GM23248 (cell line): ENCODE data around the gene ELMO1.

Experiments
- EZH2 ChIP-seq: fragments of 200-600 bp; sonication (generic); IDR thresholded peaks from 2 replicates; pipeline ENCODE4 v1.6.1; 2018; ENCODE audit warnings: antibody characterized with exemption, mild to moderate bottlenecking; ENCODE audit not compliant: insufficient read depth, poor library complexity, severe bottlenecking
- EZH2phosphoT487 ChIP-seq: fragments of 200-600 bp; sonication (generic); IDR thresholded peaks from 2 replicates; pipeline ENCODE4 v1.6.1; 2018; ENCODE audit warnings: antibody characterized with exemption, moderate library complexity, mild to moderate bottlenecking, low read depth; ENCODE audit not compliant: insufficient read depth

- TF ChIP-seq EZH2phosphoT487 (no peak), EZH2 (no peak)
Measured at GRCh38 chr7:37181550-37181932, 267.1 kb downstream of the ELMO1 start.
